HPDE6-E6E7 (cell line): Measurements from ENCODE around the gene RUNX1.
"Not testable (repeated sequence)": the region's sequence is repeated elsewhere in the genome, so short reads cannot be mapped to it uniquely, and the experiment has no call there.

Experiments
- DNase-seq: peaks from one replicate; pipeline ENCODE4 v3.0.0; 2011; ENCODE audit warnings: missing footprints; ENCODE audit errors: extremely low spot score

Gene RUNX1

DNA sequence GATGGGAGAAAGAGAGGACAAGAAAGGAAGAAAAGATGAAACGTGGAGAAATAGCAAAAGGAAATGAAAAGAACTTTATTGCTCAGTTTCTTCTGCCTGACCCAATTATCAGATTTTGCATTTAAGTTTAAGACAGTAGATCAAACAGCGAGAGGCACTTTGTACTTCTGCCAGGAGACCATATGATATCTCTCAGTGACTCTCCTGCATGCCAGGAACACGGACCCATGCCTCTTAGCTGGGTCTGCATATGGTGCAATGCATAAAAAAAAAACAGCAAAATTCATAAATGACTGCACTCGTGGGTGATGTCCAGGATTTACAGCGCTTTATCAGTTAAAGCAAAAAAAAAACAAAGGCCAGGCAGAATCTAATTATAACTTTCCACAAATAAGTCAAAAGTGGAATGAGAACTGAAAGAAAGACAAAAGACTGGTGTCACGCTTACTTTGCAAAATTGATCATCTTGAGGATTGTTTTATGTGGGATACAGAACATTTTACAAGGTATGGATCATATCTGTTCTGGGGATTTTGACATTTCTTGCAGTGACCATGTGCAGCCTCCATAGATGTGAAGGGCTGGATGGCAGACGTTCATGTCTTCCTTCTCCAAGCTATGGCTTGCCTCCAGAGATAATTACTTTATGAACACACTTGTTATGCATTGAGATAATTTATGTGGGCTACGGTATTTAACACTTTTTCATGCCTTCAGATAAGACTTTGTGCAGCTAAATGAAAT lies 79.5 kb downstream of the RUNX1 start:
- no peak for DNase-seq

DNA sequence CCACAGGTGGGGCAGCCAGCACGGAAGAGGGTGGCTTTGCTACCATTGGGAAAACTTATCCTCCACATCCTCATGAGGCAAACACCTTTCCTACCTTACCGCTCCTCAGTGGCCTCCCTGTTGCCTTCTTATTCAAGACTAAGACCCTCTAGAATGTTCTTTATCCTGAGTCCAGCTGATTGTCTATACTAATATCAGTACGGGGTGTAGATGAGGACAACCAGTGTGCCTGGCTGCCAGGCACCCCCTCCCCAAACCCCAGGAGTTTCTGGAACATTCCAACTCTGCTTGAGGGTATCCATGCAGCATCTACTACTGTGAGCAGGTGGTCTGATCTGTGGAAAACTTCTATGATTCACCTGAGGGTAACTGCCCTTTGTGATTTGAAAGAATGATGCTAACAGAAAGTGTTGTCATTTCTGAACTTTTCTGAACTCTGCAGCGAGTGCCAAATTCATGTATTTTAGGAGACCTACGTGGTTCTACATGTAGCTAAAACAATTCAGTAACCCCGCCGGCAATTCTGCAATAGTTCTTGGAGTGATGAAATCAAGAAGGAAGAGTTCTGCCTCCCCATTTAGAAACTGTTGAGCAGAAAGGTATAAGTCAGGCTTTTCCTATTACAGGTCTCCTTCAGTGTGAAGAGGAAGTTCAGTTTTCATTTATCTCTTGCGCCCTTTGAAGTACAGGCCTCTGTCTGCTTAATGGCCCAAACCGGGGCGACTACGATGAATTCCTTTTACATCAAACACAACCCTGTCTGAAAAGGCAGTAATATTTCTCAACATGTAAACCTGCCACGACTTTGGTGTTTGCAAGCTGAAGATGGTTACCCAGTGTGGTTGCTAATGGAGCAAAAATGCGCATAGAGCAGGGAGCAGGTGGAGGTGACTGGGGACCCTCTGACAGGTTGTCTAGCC lies 80.4 kb downstream of the RUNX1 start:
- no peak for DNase-seq

DNA sequence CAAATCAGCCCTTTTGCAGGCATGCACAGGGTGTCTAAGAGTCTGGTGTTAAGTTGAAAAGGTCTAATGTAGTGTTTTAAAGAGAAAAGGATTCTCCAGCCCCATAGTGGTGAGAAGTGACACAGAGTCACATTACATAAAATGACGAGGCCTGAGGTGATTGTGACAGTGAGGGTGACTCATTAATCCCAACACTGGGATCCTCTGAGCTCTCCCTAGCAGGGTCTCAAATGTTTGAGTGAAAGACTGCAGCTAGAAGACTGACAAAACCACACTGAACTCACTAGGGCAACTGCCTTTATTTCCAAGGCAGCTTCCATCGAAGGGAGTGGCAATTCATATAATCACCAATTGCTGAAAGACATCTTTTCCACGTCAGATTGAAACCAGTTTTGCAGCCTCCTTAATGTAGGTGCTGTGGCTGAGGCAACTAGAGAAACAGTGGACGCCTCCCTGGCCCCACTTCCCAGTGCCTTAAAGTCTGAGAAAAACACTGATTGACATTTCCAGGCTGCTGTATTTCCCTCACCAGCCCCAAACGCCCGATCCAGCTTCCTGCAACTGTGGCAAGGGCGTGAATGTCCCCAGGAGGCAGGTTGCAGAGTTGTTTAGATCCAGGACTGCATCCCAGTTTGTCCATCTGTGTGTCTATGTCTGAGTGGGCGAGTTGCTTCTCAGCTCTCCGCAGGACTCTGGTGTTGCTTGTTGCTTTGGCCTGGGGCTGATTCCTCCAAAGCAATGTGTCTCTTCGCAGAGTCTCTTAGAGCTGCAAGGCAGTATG lies 81.4 kb downstream of the RUNX1 start:
- peak; percentile 9 for DNase-seq

DNA sequence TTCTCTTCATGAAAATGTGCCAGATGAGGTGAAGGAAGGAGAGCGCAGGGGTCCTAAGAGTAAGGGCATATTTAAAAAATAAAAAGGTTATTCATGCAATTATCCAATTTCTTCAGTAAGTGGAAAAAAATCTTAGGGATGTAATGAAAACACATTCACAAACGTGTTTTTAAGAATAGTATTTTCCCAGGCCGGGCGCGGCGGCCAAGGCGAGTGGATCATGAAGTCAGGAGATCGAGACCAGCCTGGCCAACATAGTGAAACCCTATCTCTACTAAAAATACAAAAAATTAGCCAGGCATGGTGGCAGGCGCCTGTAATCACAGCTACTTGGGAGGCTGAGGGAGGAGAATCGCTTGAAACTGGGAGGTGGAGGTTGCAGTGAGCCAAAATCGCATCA lies 82.2 kb downstream of the RUNX1 start:
- not testable (repeated sequence) for DNase-seq

DNA sequence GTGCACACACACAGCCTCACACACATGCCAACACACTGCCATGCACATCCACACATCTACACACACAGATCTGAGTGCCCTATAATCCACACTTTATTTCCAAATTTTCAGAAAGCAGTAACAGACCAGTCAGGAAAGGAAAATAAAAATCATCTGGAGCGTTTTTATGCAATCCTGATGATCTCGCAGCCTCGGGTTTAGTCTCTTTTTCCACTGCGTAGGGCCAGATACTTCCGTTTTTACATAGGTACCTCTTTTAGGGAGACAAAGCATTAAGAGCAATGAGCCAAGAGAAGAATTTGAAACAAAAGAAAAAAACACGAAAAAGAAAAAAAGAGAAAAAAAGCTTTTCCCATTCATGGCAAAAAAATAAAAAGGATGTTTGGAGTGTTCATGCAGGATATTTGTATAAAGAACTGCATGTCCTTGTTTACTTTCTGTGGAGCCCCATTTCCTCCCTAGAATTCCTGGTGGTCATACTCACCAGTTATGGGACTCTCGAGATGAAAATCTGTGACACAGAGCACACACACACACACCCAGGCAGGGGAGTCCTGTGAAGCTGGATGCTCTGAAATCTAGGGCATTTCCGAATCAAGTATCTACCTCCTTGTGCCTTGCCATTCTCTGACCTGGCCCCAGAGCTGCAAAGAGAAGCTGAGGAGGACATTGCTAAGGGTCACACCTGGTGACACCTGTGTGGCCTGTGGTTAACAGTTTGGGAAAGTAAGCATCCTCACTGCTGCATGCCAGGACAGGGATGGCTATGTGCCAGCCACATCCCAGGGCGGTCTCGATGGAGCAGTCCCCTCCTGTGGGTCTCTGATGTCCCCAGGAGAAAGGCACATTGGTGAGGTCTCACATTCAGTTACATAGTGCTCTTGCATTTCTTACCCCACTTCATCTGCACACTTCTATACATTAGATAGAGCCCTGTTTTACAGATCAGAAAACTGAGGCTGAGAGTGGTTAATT lies 83.6 kb downstream of the RUNX1 start:
- no peak for DNase-seq

DNA sequence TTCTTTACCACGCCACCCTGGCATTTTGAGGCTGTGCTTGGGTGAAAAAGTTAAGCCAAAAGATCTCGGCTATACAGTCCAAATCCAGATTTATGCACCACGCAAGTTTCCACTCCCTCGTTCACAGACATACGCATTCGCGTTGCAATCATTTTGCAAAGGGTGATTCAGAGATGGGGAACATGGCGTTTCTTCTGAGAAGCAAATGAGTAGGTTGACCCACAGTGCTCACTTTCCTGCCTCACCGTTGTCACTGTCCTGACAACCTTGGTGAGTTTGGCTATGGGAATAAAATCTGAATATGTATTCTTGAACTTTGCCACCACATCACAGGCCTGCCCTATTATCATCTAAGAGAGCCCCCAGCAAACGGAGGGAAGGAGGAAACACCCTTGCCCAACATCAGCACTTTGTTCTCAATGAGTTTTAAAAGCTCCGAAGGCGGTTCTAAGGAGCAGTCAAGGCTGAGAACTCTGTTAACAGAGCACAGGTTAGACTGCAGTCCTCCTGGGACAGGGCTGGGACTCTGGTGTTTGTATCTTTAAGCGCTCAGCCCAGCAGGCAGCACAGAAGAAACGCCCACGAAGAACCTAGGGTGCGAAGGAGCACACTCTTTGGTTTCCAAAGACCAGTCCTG lies 86.4 kb downstream of the RUNX1 start:
- no peak for DNase-seq

- no peak for DNase-seq
These were observed 87.0 kb downstream of the RUNX1 start for GRCh38 chr21:34962136-34962535.

- DNase-seq: no peak
These were observed 88.4 kb downstream of the RUNX1 start for GRCh38 chr21:34960687-34961086.

GRCh38 chr21:34959607-34960006 lies 89.5 kb downstream of the RUNX1 start:
- no peak for DNase-seq

GRCh38 chr21:34958040-34958439 lies 91.1 kb downstream of the RUNX1 start:
- no peak for DNase-seq

GRCh38 chr21:34956416-34957316 lies 92.4 kb downstream of the RUNX1 start:
- DNase-seq: no peak

DNA sequence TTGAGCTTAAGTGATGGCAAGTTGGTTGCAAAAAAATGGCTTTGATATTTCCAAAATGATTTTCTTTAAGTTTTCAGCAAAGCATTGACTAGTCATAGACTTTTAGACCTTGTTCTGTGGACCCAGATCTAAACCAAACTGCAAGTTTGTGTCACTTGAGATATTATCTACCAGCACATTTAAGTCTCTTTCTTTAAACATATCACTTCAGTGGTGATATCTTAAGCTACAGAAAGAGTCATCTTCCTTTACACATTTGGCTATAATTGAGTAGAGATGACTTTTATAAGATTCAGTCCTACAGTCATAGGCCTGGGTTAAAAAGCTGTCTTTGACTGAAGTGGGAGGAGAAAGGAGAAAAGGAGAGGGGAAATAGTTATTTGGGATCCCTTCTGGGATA lies 95.2 kb downstream of the RUNX1 start:
- no peak for DNase-seq

GRCh38 chr21:34952701-34953100 lies 96.4 kb downstream of the RUNX1 start:
- no peak for DNase-seq

DNA sequence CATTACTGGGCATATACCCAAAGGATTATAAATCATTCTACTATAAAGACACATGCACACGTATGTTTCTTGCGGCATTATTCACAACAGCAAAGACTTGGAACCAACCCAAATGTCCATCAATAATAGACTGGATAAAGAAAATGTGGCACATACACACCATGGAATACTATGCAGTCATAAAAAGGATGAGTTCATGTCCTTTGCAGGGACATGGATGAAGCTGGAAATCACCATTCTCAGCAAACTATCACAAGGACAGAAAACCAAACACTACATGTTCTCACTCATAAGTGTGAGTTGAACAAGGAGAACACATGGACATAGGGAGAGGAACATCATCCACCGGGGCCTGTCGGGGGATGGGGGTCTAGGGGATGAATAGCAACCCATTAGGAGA lies 97.2 kb downstream of the RUNX1 start:
- DNase-seq: not testable (repeated sequence)

- no peak for DNase-seq
These were observed 98.1 kb downstream of the RUNX1 start for GRCh38 chr21:34950980-34951379.

DNA sequence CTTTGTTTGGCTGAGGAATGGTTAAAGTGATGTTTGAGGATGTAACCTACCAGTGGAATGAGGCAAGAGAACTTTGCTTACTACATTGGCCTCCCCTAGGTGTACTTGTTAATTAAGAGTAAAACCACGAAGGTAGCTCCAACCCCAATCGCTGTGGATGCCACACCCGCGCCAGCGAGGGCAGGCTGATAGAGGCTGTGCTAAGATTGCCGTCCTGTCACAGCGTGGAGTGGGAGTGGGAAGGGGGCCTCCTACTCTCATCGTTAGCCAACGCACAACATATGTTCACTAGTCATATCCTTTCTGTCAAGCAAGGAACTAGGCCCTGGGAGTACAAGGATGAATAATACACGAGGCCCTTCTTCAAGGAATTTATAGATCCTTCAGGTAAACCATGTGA lies 99.6 kb downstream of the RUNX1 start:
- no peak for DNase-seq

DNA sequence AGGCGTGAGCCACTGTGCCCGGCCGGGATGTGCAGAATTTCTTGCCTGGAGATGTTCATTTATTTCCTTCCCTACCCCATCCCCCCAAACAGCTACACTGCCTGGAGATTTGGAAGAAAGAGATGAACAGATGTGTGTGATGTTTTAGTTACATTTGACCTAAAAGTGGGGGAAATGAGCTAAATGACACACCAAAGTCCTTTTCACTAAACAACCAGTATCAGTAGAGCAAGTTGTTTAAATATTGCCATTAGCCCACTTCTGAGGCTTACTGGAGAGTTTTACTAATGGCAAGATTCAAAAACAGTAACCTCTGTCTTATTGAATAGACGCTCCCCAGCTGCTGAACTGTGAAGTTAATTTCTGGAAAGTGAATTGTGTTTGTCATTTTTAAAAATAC lies 100.1 kb downstream of the RUNX1 start:
- DNase-seq: no peak

DNA sequence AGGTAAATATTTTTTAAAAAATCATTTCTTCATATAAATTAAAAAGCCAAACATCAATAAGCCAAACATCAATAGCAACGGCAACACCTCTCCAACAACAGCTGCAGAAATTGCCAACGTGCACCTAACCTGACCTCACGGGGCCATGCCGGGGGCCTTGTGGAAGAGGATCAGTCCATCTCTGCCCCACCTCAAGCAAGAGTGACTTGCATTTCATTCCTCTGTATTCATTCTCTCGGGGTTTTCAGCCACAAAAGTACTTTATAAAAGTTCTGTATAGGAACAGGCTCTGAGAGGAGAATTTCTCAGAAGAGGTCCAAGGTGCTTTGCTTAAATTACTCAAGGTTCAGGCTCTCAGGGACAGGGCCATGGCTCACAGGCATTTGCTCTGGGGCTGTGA lies 100.9 kb downstream of the RUNX1 start:
- no peak for DNase-seq

GRCh38 chr21:34946916-34947534 lies 102.1 kb downstream of the RUNX1 start:
- DNase-seq: no peak
